ENCODE measurements around the gene TRAF3IP3. TPM values are rescaled to one million over a fixed set of nuclear protein-coding genes. Genes with fewer than 3 reads are reported as not detected.

TRAF3IP3 gene
- polyA plus RNA-seq, 1 of the 3 experiments (the other 2 are of a cell fraction): 0.31 TPM

DNA sequence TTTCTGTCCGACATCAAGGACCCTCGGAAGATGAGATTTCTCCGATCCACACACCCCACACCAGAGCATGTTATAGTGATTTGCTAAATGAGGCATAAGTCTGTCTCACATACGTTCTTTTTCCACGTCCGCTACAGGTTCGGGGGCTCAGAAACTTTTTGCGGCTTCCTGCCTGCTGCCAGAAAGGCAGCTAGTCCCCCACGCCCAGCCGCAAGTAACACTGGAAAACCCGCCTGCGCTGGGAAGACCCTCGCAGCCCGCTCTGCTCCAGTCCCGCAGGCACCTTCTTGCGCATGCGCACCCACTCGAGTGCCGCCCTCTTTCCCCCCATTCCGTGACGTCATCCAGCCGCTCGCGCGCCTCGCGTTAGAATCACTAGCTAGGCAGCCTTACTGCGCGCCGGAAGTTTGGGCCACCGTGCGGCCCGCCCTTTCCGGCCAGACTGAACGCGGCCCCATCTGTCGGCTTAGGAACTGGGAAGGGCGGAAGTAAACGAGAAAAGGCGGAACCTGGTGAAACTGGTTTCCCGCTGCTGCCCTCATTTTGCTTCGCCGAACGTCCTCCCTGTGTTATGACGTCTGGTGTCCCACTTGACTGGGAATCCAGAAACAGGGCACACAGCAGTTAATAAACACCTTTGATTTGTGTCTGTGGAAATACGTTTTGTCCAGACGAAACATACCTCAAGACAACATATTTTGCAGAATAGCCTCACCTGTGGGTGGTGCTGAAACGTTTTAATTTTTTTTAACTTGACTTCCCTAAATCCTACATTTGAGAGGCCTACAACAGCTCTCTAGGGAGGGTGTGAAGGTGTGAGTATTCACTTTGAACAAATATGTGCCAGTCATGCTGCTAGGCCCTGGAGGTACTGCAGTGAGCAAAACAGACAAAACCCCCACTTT is 28.7 kb downstream of the TRAF3IP3 start, which contains the start of gene C1orf74 (continued):
- no peak for TF ChIP-seq PBX3 (IDR thresholded peaks at IDR 0.05)
- TF ChIP-seq, protein P1, sequence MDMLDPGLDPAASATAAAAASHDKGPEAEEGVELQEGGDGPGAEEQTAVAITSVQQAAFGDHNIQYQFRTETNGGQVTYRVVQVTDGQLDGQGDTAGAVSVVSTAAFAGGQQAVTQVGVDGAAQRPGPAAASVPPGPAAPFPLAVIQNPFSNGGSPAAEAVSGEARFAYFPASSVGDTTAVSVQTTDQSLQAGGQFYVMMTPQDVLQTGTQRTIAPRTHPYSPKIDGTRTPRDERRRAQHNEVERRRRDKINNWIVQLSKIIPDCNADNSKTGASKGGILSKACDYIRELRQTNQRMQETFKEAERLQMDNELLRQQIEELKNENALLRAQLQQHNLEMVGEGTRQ (IDR thresholded peaks at IDR 0.05; ENCODE audit: borderline replicate concordance, low read depth, low read length): no peak
- TF ChIP-seq POLR2AphosphoS5 (IDR thresholded peaks at IDR 0.05; ENCODE audit: low read depth, low read length): peak; percentile 98
- TF ChIP-seq, protein P2, sequence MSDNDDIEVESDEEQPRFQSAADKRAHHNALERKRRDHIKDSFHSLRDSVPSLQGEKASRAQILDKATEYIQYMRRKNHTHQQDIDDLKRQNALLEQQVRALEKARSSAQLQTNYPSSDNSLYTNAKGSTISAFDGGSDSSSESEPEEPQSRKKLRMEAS (IDR thresholded peaks at IDR 0.05; ENCODE audit: low read depth): peak; percentile 95
- peak; percentile 98 for TF ChIP-seq ZBTB33 (IDR thresholded peaks at IDR 0.05; ENCODE audit: borderline replicate concordance, low read depth)

DNA sequence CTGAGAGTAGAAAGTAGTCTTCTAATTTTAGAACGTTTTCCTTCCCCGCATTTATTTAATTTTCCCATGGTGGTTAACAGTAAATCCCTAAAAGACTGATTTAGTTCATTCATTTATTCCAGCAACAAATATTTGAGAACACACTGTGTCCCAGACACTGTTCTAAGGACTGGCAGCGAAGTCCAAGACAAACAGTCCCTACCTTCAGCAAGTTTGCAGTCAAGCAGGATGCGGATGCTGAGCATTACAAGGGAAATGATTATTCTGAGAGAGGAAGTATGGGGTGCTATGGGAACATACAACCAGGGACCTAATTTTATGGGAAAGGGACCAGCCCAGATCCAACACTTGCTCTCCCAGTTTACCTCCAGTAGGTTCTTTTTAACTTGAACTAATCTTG is 29.7 kb downstream of the TRAF3IP3 start:
- Histone ChIP-seq H3K9me2 (no peaks in the 10 kb centered on the region), H3K27me3 (ENCODE audit: insufficient read depth) (no peaks in the 10 kb centered on the region), H3K9me3 (no peaks in the 10 kb centered on the region), H3K4me1 (ENCODE audit: control insufficient read depth in 1 of 2, insufficient read depth in 2 of 2, low read depth in 1 of 2, low read length in 1 of 2) (peaks cover 13 to 18% of the 10 kb centered on the region in 2 experiments; a peak in 3 of 4 replicates), H3F3A (replicated peaks; ENCODE audit: insufficient read depth) (no peaks in the 10 kb centered on the region), H3K79me2 (ENCODE audit: insufficient read depth) (peaks cover 24% of the 10 kb centered on the region), H3K4me2 (no peak overlapping the region), H4K20me1 (ENCODE audit: insufficient read depth) (no peaks in the 10 kb centered on the region), H2AFZ (ENCODE audit: low read depth) (no peak overlapping the region), H3K27ac (ENCODE audit: low read depth in 2 of 2, low read length in 1 of 2) (no peak overlapping the region; a peak in 1 of 4 replicates), H3K36me3 (replicated peaks in 1 of 2; ENCODE audit: control insufficient read depth in 1 of 2, insufficient read depth in 2 of 2, low read length in 1 of 2) (peaks cover 13 to 19% of the 10 kb centered on the region in 2 experiments), H3K4me3 (ENCODE audit: low read depth in 2 of 2, low read length in 1 of 2) (no peak overlapping the region), H3K9ac (no peak overlapping the region)
- POLR2A ChIA-PET: no interaction called here
- TF ChIP-seq RCOR1 (IDR thresholded peaks at IDR 0.05; ENCODE audit: low read length) (no peak), EZH2phosphoT487 (IDR thresholded peaks at IDR 0.05; ENCODE audit: borderline replicate concordance, low read depth) (no peak), SMC3 (IDR thresholded peaks at IDR 0.05; ENCODE audit: low read depth, low read length) (no peak), RFX5 (IDR thresholded peaks at IDR 0.05; ENCODE audit: low read length) (no peak), RAD21 (IDR thresholded peaks at IDR 0.05; ENCODE audit: low read length) (no peak), YY1 (IDR thresholded peaks at IDR 0.05; ENCODE audit: low read depth) (no peak), SIN3A (IDR thresholded peaks at IDR 0.05; ENCODE audit: borderline replicate concordance, low read depth, low read length) (no peak), MEF2A (IDR thresholded peaks at IDR 0.05; ENCODE audit: borderline replicate concordance, low read depth) (no peak), GATA2 (CRISPR knock-in tag; IDR thresholded peaks at IDR 0.05) (no peak), NRF1 (IDR thresholded peaks at IDR 0.05; ENCODE audit: low read depth, low read length) (no peak), CHD2 (IDR thresholded peaks at IDR 0.05; ENCODE audit: low read length, partially characterized antibody) (no peak), PBX3 (IDR thresholded peaks at IDR 0.05) (no peak)
- TF ChIP-seq, protein P3, sequence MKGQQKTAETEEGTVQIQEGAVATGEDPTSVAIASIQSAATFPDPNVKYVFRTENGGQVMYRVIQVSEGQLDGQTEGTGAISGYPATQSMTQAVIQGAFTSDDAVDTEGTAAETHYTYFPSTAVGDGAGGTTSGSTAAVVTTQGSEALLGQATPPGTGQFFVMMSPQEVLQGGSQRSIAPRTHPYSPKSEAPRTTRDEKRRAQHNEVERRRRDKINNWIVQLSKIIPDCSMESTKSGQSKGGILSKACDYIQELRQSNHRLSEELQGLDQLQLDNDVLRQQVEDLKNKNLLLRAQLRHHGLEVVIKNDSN (IDR thresholded peaks at IDR 0.05; ENCODE audit: borderline replicate concordance, low read depth): no peak
- TF ChIP-seq, protein P4, sequence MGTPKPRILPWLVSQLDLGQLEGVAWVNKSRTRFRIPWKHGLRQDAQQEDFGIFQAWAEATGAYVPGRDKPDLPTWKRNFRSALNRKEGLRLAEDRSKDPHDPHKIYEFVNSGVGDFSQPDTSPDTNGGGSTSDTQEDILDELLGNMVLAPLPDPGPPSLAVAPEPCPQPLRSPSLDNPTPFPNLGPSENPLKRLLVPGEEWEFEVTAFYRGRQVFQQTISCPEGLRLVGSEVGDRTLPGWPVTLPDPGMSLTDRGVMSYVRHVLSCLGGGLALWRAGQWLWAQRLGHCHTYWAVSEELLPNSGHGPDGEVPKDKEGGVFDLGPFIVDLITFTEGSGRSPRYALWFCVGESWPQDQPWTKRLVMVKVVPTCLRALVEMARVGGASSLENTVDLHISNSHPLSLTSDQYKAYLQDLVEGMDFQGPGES (IDR thresholded peaks at IDR 0.05; ENCODE audit: low read depth, low read length): no peak
- TF ChIP-seq, protein P5, sequence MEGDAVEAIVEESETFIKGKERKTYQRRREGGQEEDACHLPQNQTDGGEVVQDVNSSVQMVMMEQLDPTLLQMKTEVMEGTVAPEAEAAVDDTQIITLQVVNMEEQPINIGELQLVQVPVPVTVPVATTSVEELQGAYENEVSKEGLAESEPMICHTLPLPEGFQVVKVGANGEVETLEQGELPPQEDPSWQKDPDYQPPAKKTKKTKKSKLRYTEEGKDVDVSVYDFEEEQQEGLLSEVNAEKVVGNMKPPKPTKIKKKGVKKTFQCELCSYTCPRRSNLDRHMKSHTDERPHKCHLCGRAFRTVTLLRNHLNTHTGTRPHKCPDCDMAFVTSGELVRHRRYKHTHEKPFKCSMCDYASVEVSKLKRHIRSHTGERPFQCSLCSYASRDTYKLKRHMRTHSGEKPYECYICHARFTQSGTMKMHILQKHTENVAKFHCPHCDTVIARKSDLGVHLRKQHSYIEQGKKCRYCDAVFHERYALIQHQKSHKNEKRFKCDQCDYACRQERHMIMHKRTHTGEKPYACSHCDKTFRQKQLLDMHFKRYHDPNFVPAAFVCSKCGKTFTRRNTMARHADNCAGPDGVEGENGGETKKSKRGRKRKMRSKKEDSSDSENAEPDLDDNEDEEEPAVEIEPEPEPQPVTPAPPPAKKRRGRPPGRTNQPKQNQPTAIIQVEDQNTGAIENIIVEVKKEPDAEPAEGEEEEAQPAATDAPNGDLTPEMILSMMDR (IDR thresholded peaks at IDR 0.05): no peak
- 95% methylated on average over 4 of the region's 4 CpGs for WGBS (ENCODE audit: low lambda C conversion rate)
- CTCF ChIA-PET: interaction anchor here (1.0 to 1.8 kb wide), 4 partner anchors 12 to 42 kb away, joined by 4 to 6 read pairs (median 5); partner anchors contain the start of gene UTP25
- DNase-seq: no peak

Data from SK-N-SH (cell line).